GM23248 (cell line): ENCODE measurements around the gene ABCC4. TPM values are rescaled to one million over a fixed set of nuclear protein-coding genes. Genes with fewer than 3 reads are reported as not detected.

Experiments used
- DNase-seq: peaks from one replicate; pipeline ENCODE4 v3.0.0-alpha.2; 2015
- H2AFZ ChIP-seq: fragments of 200-600 bp; sonication (generic); 2 replicates; pipeline ENCODE4 v1.6.1; 2016; ENCODE audit warnings: antibody characterized with exemption
- H3F3A ChIP-seq: fragments of 200-600 bp; sonication (generic); 2 replicates; pipeline ENCODE4 v1.6.1; 2016; ENCODE audit warnings: mild to moderate bottlenecking, antibody characterized with exemption, mixed run types; ENCODE audit not compliant: insufficient read depth
- H3K27ac ChIP-seq: fragments of 200-600 bp; sonication (generic); 2 replicates; pipeline ENCODE4 v1.5.1; 2016; ENCODE audit warnings: mild to moderate bottlenecking
- H3K27me3 ChIP-seq: fragments of 200-600 bp; sonication (generic); replicated peaks from 2 replicates; pipeline ENCODE4 v1.6.1; 2016; ENCODE audit warnings: mild to moderate bottlenecking; ENCODE audit not compliant: insufficient read depth
- H3K36me3 ChIP-seq: fragments of 200-600 bp; sonication (generic); 2 replicates; pipeline ENCODE4 v1.6.1; 2016; ENCODE audit warnings: low read depth, mild to moderate bottlenecking
- H3K4me1 ChIP-seq: fragments of 200-600 bp; sonication (generic); 2 replicates; pipeline ENCODE4 v1.6.1; 2016; ENCODE audit warnings: mild to moderate bottlenecking; ENCODE audit not compliant: insufficient read depth
- H3K4me2 ChIP-seq: fragments of 200-600 bp; sonication (generic); one replicate; pipeline ENCODE4 v1.6.1; 2016; ENCODE audit warnings: mild to moderate bottlenecking; ENCODE audit not compliant: unreplicated experiment
- H3K4me3 ChIP-seq: fragments of 200-600 bp; sonication (generic); 2 replicates; pipeline ENCODE4 v1.5.1; 2016; ENCODE audit warnings: mild to moderate bottlenecking
- H3K79me2 ChIP-seq: fragments of 200-600 bp; sonication (generic); 2 replicates; pipeline ENCODE4 v1.6.1; 2016; ENCODE audit warnings: mild to moderate bottlenecking; ENCODE audit not compliant: insufficient read depth
- H3K9ac ChIP-seq: fragments of 200-600 bp; sonication (generic); 2 replicates; pipeline ENCODE4 v1.6.1; 2016; ENCODE audit warnings: mild to moderate bottlenecking
- H3K9me2 ChIP-seq: fragments of 200-600 bp; sonication (generic); 2 replicates; pipeline ENCODE4 v1.6.1; 2016; ENCODE audit warnings: mixed run types, mild to moderate bottlenecking, moderate library complexity; ENCODE audit not compliant: insufficient read depth
- H3K9me3 ChIP-seq: fragments of 200-600 bp; sonication (generic); one replicate; pipeline ENCODE4 v1.6.1; 2017; ENCODE audit warnings: low read depth
- H4K20me1 ChIP-seq: fragments of 200-600 bp; sonication (generic); 2 replicates; pipeline ENCODE4 v1.6.0; 2016; ENCODE audit not compliant: insufficient read depth
- EZH2 ChIP-seq: fragments of 200-600 bp; sonication (generic); IDR thresholded peaks from 2 replicates; pipeline ENCODE4 v1.6.1; 2018; ENCODE audit warnings: antibody characterized with exemption, mild to moderate bottlenecking; ENCODE audit not compliant: insufficient read depth, poor library complexity, severe bottlenecking
- EZH2phosphoT487 ChIP-seq: fragments of 200-600 bp; sonication (generic); IDR thresholded peaks from 2 replicates; pipeline ENCODE4 v1.6.1; 2018; ENCODE audit warnings: antibody characterized with exemption, moderate library complexity, mild to moderate bottlenecking, low read depth; ENCODE audit not compliant: insufficient read depth
- WGBS, 2 experiments: methylation state at CpG; one replicate each; pipeline ENCODE4 v1.1.6; 2015 to 2017; ENCODE audit warnings: low lambda C conversion rate in 2 of 2, low coverage in 1 of 2; ENCODE audit errors: missing lambda C conversion rate in 2 of 2; 5-methylcytosine and 5-hydroxymethylcytosine counted together
- in situ Hi-C: fragments of 300-500 bp; cut with MboI; formaldehyde crosslinking; loops from 2 replicates; pipeline ENCODE4 v1.15.0; 2020
- polyA plus RNA-seq: library from polyadenylated mRNA; unstranded; fragments of >200 nt; fragmentation: Nextera tagmentation; extraction: Ambion mirVana; gene quantifications from 2 replicates; pipeline ENCODE4 v1.2.1, GENCODE V29; 2016
- total RNA-seq: library from RNA; depleted of rRNA; stranded (reverse); fragments of >200 nt; shearing (Covaris generic); gene quantifications from 2 replicates; pipeline ENCODE4 v1.2.3, GENCODE V29; 2014

Gene ABCC4
- total and polyA plus RNA-seq, 2 experiments from 2014 or later, result 3.9 to 11.2 TPM

GRCh38 chr13:95224064-95224463 lies 77.2 kb downstream of the ABCC4 start:
- Histone ChIP-seq H3F3A (no peaks in the 10 kb centered on the region), H3K9me3 (no peaks in the 10 kb centered on the region), H3K4me2 (no peak overlapping the region), H2AFZ (no peak overlapping the region), H3K4me1 (no peaks in the 10 kb centered on the region), H3K9ac (no peak overlapping the region), H3K27me3 (no peaks in the 10 kb centered on the region), H4K20me1 (no peaks in the 10 kb centered on the region), H3K9me2 (no peaks in the 10 kb centered on the region), H3K79me2 (no peaks in the 10 kb centered on the region), H3K36me3 (no peaks in the 10 kb centered on the region), H3K4me3 (no peak overlapping the region), H3K27ac (no peak overlapping the region)
- in situ Hi-C loops, result no loop called here
- 97 to 98% methylated on average over 2 of the region's 2 CpGs for WGBS, 2 experiments
- DNase-seq, result no peak
- no peak for TF ChIP-seq EZH2
- TF ChIP-seq EZH2phosphoT487, result no peak

- no peak for TF ChIP-seq EZH2
- no peak for TF ChIP-seq EZH2phosphoT487
- no peak overlapping the region for H2AFZ ChIP-seq
- in situ Hi-C loops, result no loop called here
- H3K79me2 ChIP-seq, result no peaks in the 10 kb centered on the region
- H3K4me2 ChIP-seq, result no peak overlapping the region
- H4K20me1 ChIP-seq, result no peaks in the 10 kb centered on the region
- no peaks in the 10 kb centered on the region for H3K9me2 ChIP-seq
- H3F3A ChIP-seq, result no peaks in the 10 kb centered on the region
- no peaks in the 10 kb centered on the region for H3K9me3 ChIP-seq
- H3K4me1 ChIP-seq, result no peaks in the 10 kb centered on the region
- DNase-seq, result no peak
- H3K27me3 ChIP-seq, result no peaks in the 10 kb centered on the region
- no peak overlapping the region for H3K9ac ChIP-seq
- H3K36me3 ChIP-seq, result no peaks in the 10 kb centered on the region
- no peak overlapping the region for H3K4me3 ChIP-seq
- WGBS, 2 experiments, result 84 to 90% methylated on average over 4 of the region's 4 CpGs
- H3K27ac ChIP-seq, result no peak overlapping the region
Observed at GRCh38 chr13:95222733-95223018, 78.6 kb downstream of the ABCC4 start.

GRCh38 chr13:95221971-95222732 lies 79.1 kb downstream of the ABCC4 start:
- H2AFZ ChIP-seq, result no peak overlapping the region
- no peaks in the 10 kb centered on the region for H3K9me3 ChIP-seq
- in situ Hi-C loops, result no loop called here
- DNase-seq, result no peak
- H4K20me1 ChIP-seq, result no peaks in the 10 kb centered on the region
- H3K27me3 ChIP-seq, result no peaks in the 10 kb centered on the region
- H3F3A ChIP-seq, result no peaks in the 10 kb centered on the region
- H3K79me2 ChIP-seq, result no peaks in the 10 kb centered on the region
- no peaks in the 10 kb centered on the region for H3K9me2 ChIP-seq
- H3K36me3 ChIP-seq, result no peaks in the 10 kb centered on the region
- no peaks in the 10 kb centered on the region for H3K4me1 ChIP-seq
- no peak overlapping the region for H3K9ac ChIP-seq
- H3K27ac ChIP-seq, result no peak overlapping the region
- no peak overlapping the region for H3K4me3 ChIP-seq
- 72% methylated on average over 8 of the region's 8 CpGs for WGBS, 2 experiments
- no peak overlapping the region for H3K4me2 ChIP-seq
- TF ChIP-seq EZH2 (no peak), EZH2phosphoT487 (no peak)

- no peak for DNase-seq
- H3K79me2 ChIP-seq, result no peaks in the 10 kb centered on the region
- H3K4me2 ChIP-seq, result no peak overlapping the region
- no peaks in the 10 kb centered on the region for H3K4me1 ChIP-seq
- no peak overlapping the region for H2AFZ ChIP-seq
- H3K27me3 ChIP-seq, result no peaks in the 10 kb centered on the region
- in situ Hi-C loops, result no loop called here
- H3K9me2 ChIP-seq, result no peaks in the 10 kb centered on the region
- 7 to 10% methylated on average over 1 of the region's 1 CpG for WGBS, 2 experiments
- no peak overlapping the region for H3K27ac ChIP-seq
- no peaks in the 10 kb centered on the region for H4K20me1 ChIP-seq
- H3K4me3 ChIP-seq, result no peak overlapping the region
- TF ChIP-seq EZH2, result no peak
- no peak for TF ChIP-seq EZH2phosphoT487
- H3F3A ChIP-seq, result no peaks in the 10 kb centered on the region
- no peaks in the 10 kb centered on the region for H3K9me3 ChIP-seq
- no peak overlapping the region for H3K9ac ChIP-seq
- no peaks in the 10 kb centered on the region for H3K36me3 ChIP-seq
Observed at GRCh38 chr13:95220611-95221010, 80.6 kb downstream of the ABCC4 start.
